Measurements from ENCODE around the gene TPT1.
"Not testable (repeated sequence)": the region's sequence is repeated elsewhere in the genome, so short reads cannot be mapped to it uniquely, and the experiment has no call there.

The TPT1 gene

GRCh38 chr13:45365558-45365885 is 24.5 kb upstream of the TPT1 start:
- DNase-seq = no peak

- DNase-seq = no peak
Measured at GRCh38 chr13:45364876-45365557, 24.0 kb upstream of the TPT1 start.

GRCh38 chr13:45362939-45363338 is 22.0 kb upstream of the TPT1 start:
- DNase-seq = no peak

- DNase-seq = peak; percentile 14
Measured at GRCh38 chr13:45361596-45362206, 20.7 kb upstream of the TPT1 start.

- no peak for DNase-seq
Measured at GRCh38 chr13:45356966-45357672, 16.1 kb upstream of the TPT1 start.

- no peak for DNase-seq
Measured at GRCh38 chr13:45353895-45354294, 12.9 kb upstream of the TPT1 start.

GRCh38 chr13:45352031-45352430 is 11.0 kb upstream of the TPT1 start:
- no peak for DNase-seq

GRCh38 chr13:45350152-45350551 is 9.2 kb upstream of the TPT1 start:
- DNase-seq = no peak

GRCh38 chr13:45349438-45349837 is 8.5 kb upstream of the TPT1 start:
- DNase-seq = no peak

GRCh38 chr13:45344064-45344463 is 3.1 kb upstream of the TPT1 start:
- not testable (repeated sequence) for DNase-seq

- not testable (repeated sequence) for DNase-seq
Measured at GRCh38 chr13:45343102-45343501, 2.1 kb upstream of the TPT1 start.

GRCh38 chr13:45342668-45343067 is 1.7 kb upstream of the TPT1 start:
- DNase-seq = not testable (repeated sequence)

- DNase-seq = peak; percentile 46
Measured at GRCh38 chr13:45341799-45342500, 967 bp upstream of the TPT1 start.

GRCh38 chr13:45340422-45341033 is 455 bp downstream of the TPT1 start:
- DNase-seq = peak; percentile 93

- DNase-seq = no peak
Measured at GRCh38 chr13:45339867-45340266, 1.1 kb downstream of the TPT1 start.

- DNase-seq = no peak
Measured at GRCh38 chr13:45339399-45339798, 1.6 kb downstream of the TPT1 start.

GRCh38 chr13:45337803-45338202 is 3.2 kb downstream of the TPT1 start:
- DNase-seq = no peak

- DNase-seq = no peak
Measured at GRCh38 chr13:45337395-45337794, 3.6 kb downstream of the TPT1 start.

- DNase-seq = no peak
Measured at GRCh38 chr13:45336025-45336800, 4.8 kb downstream of the TPT1 start.

GRCh38 chr13:45335397-45336024 is 5.5 kb downstream of the TPT1 start:
- DNase-seq = no peak

- DNase-seq = peak; percentile 55
Measured at GRCh38 chr13:45333977-45334922, 6.7 kb downstream of the TPT1 start.
